GM18508 (cell line): Measurements from ENCODE around the gene GPRC5A.

Experiments used
- ATAC-seq: cut with Tn5 transposase; IDR thresholded peaks from one replicate; pipeline ENCODE4 v1.9.1; 2021; ENCODE audit warnings: moderate number of reproducible peaks; ENCODE audit not compliant: insufficient read depth, unreplicated experiment

Gene GPRC5A

DNA sequence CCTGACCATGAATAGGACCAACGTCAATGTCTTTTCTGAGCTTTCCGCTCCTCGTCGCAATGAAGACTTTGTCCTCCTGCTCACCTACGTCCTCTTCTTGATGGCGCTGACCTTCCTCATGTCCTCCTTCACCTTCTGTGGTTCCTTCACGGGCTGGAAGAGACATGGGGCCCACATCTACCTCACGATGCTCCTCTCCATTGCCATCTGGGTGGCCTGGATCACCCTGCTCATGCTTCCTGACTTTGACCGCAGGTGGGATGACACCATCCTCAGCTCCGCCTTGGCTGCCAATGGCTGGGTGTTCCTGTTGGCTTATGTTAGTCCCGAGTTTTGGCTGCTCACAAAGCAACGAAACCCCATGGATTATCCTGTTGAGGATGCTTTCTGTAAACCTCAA is 17.3 kb downstream of the GPRC5A start:
- no peak for ATAC-seq

- no peak for ATAC-seq
Measured at GRCh38 chr12:12909228-12909994, 18.0 kb downstream of the GPRC5A start.

DNA sequence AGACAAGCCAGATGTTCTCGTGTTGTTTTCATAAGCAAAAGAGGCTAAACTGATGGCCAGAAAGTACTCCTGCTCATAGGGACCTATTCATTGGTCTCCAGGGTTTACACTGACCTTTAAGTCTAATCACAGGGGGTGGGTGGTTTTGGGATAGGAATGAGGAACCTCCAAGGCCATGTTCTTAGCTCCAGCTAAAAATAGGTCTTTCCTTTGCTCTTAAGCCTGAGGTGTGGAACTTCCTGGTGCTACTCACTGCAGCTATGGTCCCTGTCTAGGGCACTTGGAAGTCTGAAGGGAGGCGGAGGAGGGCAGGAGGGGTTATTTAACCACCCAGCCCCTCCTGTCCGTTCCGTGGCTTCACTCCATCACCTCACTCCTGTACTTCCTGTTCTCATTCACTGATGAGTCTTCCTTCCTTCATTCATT is 18.6 kb downstream of the GPRC5A start:
- no peak for ATAC-seq

- no peak for ATAC-seq
Measured at GRCh38 chr12:12912711-12913110, 21.3 kb downstream of the GPRC5A start.

- no peak for ATAC-seq
Measured at GRCh38 chr12:12915656-12916055, 24.3 kb downstream of the GPRC5A start.

DNA sequence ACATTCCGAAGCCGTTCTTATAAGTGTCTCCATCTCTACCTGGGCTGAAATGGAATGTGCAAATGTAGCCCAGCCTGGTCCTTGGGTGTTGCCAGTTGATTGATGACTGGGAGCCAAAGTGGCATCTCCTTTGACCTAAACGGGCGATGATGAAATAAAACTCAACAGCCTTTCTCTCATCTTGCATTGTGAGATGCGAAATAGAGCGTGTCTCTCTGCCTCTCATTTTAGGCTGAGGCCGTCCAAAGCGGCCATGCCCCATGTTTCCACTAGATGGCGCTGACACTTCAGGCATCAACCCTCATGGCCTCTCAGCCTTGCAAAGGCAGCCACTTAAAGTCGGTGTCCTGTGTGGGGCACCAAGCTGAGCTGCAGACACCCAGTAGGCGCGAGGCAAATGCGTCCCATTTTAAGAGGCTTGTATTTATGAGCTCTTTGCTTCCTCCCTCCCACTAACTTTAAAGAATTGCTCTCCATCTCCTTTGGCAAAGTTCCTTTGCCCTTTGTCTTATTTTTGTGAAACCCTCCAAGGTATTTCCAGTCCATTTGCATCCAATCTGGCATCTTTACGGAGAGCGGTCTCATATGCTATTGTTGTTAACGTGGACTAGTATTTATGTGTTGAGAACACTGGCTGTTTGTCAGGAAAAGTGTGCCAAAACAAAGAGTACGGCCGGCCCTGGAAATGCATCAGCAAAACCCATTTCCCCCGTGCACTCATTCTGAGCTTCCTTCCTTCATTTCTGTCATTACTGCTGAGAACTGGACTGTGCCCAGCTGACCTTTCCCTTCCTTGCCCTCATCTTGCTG is 25.0 kb downstream of the GPRC5A start:
- ATAC-seq: peak; percentile 81

DNA sequence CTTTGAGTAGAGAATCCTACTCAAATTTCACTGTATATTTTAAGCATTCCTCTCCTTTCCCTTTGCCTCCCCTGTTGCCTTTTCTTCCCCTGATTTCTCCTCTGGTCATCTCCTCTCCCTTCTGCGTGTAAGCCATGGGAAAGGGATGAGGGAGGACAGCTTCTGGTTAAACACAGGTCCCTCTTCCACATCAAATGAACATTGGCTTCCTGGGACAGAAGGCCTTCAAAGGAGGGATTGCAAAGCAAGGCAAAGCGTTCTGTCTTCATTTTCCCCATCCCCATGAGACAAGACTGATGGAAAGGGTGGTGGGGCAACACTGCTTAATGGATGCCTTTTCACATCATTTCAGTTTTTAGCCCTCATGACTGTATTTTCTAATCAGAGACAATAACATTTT is 26.2 kb downstream of the GPRC5A start:
- no peak for ATAC-seq

DNA sequence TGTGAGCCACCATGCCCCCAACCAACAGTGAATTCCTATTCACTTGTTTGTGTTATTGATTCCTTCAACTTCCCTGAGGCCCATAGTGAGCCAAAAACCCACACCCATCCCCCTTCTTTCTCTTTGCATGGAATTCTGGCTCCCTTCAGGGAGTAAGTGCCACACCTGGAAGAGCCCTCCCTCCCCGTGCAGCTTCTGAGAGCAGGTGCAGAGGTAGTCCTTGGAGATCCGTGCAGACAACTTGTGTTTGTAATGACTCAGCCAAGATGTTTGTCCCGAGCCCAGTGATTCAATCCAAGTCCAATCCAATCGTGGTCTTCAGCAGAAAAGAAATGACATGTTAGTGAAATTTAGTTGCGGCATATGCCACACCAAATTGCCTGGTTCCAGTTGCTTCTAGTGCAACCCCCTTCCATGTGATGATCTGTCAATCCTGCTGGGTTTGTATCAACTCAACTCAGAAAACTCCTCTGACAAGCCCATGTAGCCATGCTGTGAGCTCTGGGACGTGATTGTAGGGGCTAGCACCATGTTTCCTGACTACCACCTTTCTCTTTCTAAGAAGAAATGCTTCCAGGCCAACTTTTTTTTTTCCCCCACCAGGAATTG is 27.5 kb downstream of the GPRC5A start:
- ATAC-seq: no peak

GRCh38 chr12:12919666-12920435 is 28.5 kb downstream of the GPRC5A start:
- no peak for ATAC-seq

- no peak for ATAC-seq
Measured at GRCh38 chr12:12922191-12922616, 30.8 kb downstream of the GPRC5A start.

GRCh38 chr12:12922978-12923377 is 31.6 kb downstream of the GPRC5A start:
- ATAC-seq: no peak

DNA sequence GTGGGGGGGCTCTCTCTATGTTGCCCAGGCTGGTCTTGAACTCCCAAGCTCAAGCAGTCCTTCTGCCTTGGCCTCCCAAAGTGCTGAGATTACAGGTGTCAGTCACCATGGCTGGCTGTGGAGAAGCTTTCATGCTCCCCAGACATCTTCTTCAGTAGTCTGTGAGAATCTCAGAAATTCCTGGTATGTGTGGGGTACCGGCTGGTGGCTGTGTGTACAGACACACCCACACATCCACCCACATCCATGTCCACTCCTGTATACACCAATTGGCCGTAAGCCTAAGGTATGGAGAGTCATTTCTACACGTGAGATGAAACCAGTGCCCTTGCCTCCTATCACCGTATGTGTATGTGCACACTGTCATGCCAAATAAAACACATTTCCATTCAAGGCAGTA is 32.8 kb downstream of the GPRC5A start:
- no peak for ATAC-seq

DNA sequence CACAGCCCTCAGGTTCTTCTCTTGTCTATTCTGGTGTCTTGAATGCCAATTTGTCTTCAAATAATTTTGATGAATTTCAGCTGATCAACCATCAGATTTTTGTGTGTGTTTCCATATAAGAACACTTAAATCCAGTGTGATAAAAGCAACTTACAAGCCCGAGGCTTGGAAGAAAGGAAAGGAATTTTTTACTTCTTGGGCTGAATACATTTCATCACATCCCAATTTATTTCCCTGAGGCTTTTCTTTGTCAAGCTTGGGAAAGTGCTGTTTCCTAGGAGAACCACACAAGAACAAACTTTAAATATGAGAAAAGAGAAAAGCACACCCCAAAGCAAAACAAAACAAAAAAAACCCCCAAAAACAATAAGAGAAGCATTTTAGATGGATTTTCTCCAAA is 34.0 kb downstream of the GPRC5A start:
- ATAC-seq: no peak

DNA sequence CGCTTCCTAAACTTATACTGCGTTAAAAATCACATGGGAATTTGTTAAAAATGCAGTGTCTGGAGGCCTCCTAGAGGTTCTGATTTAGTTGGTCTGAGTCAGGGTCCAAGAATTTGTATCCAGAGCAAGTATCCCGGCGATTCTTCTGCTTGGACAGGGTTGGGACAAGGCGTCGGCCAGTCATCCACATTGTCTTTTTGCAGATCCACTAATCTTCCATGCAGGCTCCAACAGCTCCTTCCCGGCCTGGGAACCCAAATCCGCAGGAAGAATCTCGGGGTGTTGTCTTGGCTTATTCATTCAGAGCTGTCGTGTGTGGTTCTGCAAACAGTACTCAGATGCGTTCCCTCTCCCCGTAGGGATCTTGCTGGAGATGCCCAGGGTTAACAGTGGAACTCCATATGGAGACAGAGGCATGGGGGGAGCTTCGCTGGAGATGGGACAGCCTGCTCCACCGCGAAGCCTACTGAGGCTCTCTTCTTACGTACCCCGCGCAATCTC is 35.3 kb downstream of the GPRC5A start:
- no peak for ATAC-seq

DNA sequence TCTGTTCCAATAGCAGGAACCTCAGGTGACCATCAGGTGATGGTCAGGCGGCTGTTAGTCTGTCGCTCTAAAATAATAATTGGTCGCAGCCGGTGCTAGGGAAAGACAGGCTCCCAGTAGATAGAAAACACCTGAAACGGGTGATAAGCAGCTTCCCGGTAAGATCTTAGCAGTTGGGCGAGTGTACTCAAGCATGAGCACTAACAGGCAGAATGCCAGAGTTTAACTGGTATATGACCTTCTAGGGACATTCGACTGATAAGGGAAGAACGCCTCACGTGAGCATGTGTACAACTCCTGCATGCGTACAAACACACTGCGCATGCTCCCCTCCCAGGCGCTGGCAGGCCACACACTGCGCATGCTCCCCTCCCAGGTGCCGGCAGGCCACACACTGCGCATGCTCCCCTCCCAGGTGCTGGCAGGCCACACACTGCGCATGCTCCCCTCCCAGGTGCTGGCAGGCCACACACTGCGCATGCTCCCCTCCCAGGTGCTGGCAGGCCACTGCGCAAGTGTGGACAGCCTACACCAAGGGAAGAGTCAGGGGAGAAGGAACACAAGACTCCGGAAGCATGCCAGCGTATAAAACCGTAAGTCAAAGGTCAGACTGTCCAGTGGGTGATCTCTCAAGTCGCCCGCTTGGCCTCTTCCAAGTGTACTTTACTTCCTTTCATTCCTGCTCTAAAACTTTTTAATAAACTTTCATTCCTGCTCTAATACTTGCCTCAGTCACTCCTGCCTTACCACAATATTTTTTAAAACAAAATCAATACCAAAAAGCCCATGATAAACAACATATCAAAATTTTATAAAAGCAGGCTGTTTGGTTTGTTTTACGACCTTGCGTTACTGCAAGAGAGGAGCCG is 36.1 kb downstream of the GPRC5A start:
- ATAC-seq: no peak

GRCh38 chr12:12929696-12930095 is 38.3 kb downstream of the GPRC5A start:
- ATAC-seq: no peak

DNA sequence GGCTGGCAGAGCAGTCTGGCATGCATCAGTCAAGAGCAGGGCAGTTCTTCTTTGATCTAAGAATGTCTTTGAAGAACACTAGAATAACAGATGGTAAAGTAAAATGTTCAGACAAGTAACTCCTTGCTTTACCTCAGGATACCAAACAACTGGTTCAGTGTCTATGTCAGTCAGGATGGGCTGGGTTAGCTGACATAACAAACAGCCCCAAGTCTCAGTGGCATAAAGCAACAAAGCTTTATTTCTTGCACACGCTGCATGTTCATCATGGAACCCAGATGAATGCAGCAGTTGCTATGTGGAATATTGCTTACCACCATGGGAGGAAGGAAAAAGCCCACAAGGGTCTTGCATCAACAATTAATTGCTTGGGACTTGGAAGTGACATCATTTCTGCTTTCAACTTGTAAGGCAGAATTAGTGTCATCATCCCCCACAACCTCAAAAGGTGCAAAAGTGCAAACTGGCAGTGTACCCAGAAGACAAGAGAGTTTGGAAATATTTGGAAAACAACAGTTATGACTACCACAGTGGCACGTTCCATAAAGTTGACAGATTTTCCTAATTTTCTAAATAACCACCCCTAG is 39.4 kb downstream of the GPRC5A start:
- no peak for ATAC-seq

DNA sequence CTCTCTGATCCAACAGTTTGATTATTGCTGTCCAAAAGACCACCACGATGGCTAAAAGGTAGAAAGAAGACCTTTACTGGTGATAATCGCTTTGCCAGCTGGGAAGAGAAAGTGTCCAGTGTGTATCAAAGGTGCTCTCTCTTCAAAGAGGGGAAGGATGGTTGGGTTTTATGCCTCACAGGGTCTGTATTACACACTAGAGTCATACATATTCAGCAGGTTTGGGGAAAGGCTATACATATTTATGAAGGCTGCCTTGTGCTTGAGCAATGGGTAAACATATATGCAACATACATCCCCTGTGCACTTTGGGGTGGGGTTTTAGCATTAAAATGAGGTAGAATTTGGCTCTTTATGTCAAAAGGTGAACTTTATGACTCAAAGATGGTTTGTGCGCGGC is 42.4 kb downstream of the GPRC5A start:
- ATAC-seq: no peak

GRCh38 chr12:12934556-12934955 is 43.2 kb downstream of the GPRC5A start:
- ATAC-seq: no peak
